ENCODE results near the gene TRMT10C. TPM values are rescaled to one million over a fixed set of nuclear protein-coding genes. Genes with fewer than 3 reads are reported as not detected.

TRMT10C gene
- total RNA-seq, result 52.7 and 65.3 TPM in 2 replicates

GRCh38 chr3:101561630-101562328 lies at the start of gene TRMT10C:
TRMT10C (plus strand) TSS chr3:101561868; CDS start chr3:101564782, 2,914 bp downstream.

GRCh38 chr3:101512646-101513418 lies 48.8 kb upstream of the TRMT10C start, which contains the start of gene SENP7:
SENP7 (minus strand) TSS chr3:101513212; CDS start chr3:101513130, 82 bp downstream.

GRCh38 chr3:101573449-101574387 lies 12.1 kb downstream of the TRMT10C start, which contains the start of gene PCNP:
PCNP (plus strand) TSS chr3:101574180; CDS start chr3:101574216, 36 bp downstream.

Other genes with a start within 250 kb of the TRMT10C start
- 0.32 and 0.61 TPM in 2 replicates for gene IMPG2, start 241.3 kb upstream of the TRMT10C start, total RNA-seq
- 10.4 and 13.7 TPM in 2 replicates for gene SENP7, start 48.7 kb upstream of the TRMT10C start, total RNA-seq
- gene PCNP, start 12.3 kb downstream of the TRMT10C start, total RNA-seq, result 94.2 and 111 TPM in 2 replicates
- gene ZBTB11, start 115.3 kb downstream of the TRMT10C start, total RNA-seq, result 18.8 and 29.2 TPM in 2 replicates
- 1,606 and 2,723 TPM in 2 replicates for gene RPL24, start 124.8 kb downstream of the TRMT10C start, total RNA-seq
- 10.4 and 17.8 TPM in 2 replicates for gene CEP97, start 162.7 kb downstream of the TRMT10C start, total RNA-seq
- gene NXPE3, start 217.3 kb downstream of the TRMT10C start, total RNA-seq, result 7.1 and 18.4 TPM in 2 replicates